Esophagus squamous epithelium (tissue), 4 donors: ENCODE data around the gene UBE2F.

Source experiments
- POLR2A ChIP-seq, 4 donors: fragments of 450-650 bp; IDR thresholded peaks; one replicate each; pipeline ENCODE4 v1.6.1; 2017; ENCODE audit warnings: antibody characterized with exemption in 4 of 4, mild to moderate bottlenecking in 4 of 4, moderate library complexity in 3 of 4
- TF ChIP-seq, protein P1 (sequence below), 6 experiments: fragments of 450-650 bp in 4 of 6; fragments of 200-600 bp in 2 of 6; sonication (generic) in 2 of 6; IDR thresholded peaks; one replicate each; pipeline ENCODE4 v1.5.1; 2016 to 2019; ENCODE audit warnings: antibody characterized with exemption in 6 of 6, mild to moderate bottlenecking in 4 of 6, moderate library complexity in 4 of 6

DNA sequence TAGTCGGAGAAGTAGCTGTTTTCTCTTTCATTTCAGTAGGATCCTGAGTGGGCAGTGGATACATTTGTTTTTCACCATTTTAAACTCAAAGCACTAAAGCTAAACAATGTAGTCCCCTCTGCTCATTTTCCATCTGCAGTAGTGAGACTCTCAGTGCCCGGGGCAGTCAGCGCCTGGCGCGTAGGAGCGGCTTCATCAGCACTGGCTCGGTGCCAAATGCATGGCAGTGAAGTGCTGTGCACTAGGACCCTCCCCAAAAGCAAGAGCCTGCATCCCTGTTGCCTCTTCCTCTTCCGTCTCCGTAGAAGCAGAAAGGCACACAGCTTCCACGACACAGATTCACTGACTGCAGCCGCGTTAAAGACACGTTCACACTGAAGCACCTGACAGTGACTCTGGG, 114.3 kb downstream of the UBE2F start:
- TF ChIP-seq, protein P1, sequence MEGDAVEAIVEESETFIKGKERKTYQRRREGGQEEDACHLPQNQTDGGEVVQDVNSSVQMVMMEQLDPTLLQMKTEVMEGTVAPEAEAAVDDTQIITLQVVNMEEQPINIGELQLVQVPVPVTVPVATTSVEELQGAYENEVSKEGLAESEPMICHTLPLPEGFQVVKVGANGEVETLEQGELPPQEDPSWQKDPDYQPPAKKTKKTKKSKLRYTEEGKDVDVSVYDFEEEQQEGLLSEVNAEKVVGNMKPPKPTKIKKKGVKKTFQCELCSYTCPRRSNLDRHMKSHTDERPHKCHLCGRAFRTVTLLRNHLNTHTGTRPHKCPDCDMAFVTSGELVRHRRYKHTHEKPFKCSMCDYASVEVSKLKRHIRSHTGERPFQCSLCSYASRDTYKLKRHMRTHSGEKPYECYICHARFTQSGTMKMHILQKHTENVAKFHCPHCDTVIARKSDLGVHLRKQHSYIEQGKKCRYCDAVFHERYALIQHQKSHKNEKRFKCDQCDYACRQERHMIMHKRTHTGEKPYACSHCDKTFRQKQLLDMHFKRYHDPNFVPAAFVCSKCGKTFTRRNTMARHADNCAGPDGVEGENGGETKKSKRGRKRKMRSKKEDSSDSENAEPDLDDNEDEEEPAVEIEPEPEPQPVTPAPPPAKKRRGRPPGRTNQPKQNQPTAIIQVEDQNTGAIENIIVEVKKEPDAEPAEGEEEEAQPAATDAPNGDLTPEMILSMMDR (IDR thresholded peaks at IDR 0.05), result no peak
- no peak for TF ChIP-seq POLR2A (IDR thresholded peaks at IDR 0.05)
